Astrocyte (in vitro differentiated cells and primary cell): Measurements from ENCODE around the gene LMTK2.

Experiments
- EZH2 ChIP-seq: IDR thresholded peaks from 2 replicates; pipeline ENCODE4 v1.6.1; 2012; ENCODE audit warnings: mild to moderate bottlenecking, low read length, inconsistent platforms; ENCODE audit not compliant: insufficient read depth
- TF ChIP-seq, protein P1 (sequence below): IDR thresholded peaks from 2 replicates; pipeline ENCODE4 v1.5.1; 2011; ENCODE audit warnings: low read depth, mild to moderate bottlenecking, inconsistent platforms, low read length, moderate library complexity; ENCODE audit not compliant: insufficient read depth

GRCh38 chr7:98249106-98249505, 142.4 kb downstream of the LMTK2 start:
- TF ChIP-seq, protein P1, sequence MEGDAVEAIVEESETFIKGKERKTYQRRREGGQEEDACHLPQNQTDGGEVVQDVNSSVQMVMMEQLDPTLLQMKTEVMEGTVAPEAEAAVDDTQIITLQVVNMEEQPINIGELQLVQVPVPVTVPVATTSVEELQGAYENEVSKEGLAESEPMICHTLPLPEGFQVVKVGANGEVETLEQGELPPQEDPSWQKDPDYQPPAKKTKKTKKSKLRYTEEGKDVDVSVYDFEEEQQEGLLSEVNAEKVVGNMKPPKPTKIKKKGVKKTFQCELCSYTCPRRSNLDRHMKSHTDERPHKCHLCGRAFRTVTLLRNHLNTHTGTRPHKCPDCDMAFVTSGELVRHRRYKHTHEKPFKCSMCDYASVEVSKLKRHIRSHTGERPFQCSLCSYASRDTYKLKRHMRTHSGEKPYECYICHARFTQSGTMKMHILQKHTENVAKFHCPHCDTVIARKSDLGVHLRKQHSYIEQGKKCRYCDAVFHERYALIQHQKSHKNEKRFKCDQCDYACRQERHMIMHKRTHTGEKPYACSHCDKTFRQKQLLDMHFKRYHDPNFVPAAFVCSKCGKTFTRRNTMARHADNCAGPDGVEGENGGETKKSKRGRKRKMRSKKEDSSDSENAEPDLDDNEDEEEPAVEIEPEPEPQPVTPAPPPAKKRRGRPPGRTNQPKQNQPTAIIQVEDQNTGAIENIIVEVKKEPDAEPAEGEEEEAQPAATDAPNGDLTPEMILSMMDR, result no peak
- no peak for TF ChIP-seq EZH2
